GM20000 (cell line): ENCODE data around the gene MPPED2.

Source experiments
- DNase-seq: peaks from one replicate; pipeline ENCODE4 v3.0.0; 2012; ENCODE audit warnings: low spot score
- TF ChIP-seq, protein P1 (sequence below): IDR thresholded peaks from 2 replicates; pipeline ENCODE4 v1.5.1; 2012; ENCODE audit warnings: mild to moderate bottlenecking, control low read depth; ENCODE audit errors: extremely low read depth, missing control alignments

The MPPED2 gene

GRCh38 chr11:30368394-30368793 lies 217.8 kb downstream of the MPPED2 start:
- TF ChIP-seq, protein P1, sequence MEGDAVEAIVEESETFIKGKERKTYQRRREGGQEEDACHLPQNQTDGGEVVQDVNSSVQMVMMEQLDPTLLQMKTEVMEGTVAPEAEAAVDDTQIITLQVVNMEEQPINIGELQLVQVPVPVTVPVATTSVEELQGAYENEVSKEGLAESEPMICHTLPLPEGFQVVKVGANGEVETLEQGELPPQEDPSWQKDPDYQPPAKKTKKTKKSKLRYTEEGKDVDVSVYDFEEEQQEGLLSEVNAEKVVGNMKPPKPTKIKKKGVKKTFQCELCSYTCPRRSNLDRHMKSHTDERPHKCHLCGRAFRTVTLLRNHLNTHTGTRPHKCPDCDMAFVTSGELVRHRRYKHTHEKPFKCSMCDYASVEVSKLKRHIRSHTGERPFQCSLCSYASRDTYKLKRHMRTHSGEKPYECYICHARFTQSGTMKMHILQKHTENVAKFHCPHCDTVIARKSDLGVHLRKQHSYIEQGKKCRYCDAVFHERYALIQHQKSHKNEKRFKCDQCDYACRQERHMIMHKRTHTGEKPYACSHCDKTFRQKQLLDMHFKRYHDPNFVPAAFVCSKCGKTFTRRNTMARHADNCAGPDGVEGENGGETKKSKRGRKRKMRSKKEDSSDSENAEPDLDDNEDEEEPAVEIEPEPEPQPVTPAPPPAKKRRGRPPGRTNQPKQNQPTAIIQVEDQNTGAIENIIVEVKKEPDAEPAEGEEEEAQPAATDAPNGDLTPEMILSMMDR = no peak

DNA sequence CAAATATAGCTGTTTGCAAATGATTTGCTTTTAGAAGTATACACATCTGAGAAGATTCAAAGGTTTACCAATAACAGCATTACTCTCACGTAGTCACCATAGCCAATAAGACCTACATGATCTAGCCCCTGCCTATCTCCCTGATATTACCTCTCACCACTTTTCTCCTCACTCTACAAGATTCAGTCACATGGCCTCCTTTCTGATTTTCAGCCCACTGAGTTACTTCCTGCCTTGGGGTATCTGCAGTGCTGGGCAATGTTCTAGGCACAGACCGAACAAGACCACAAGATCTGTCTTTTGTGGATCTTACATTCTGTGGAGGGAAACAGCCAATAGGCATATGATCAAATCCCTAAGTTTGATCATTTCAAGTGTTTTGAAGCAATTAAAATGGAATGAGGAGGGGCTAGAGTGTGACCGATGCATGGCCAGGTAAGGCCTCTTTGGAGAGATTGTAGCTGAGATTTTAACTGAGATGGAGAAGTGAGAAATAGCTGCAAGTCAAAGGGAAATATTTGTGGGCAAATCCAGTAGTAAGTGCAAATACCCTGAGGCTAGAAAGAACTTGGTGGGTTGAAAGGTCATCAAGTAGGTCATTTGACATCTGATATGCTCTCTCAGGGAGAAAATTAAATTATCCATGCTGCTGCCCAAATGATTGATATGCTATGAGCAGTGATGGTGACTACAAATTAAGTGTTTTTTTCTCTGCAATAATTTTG lies 220.2 kb downstream of the MPPED2 start:
- no peak for DNase-seq
- TF ChIP-seq, protein P1 = no peak

More at GRCh38 chr11:30368394-30368793, 217.8 kb downstream of the MPPED2 start:
- DNase-seq = no peak

- TF ChIP-seq, protein P1 = no peak
Observed at GRCh38 chr11:30364837-30365482, 221.2 kb downstream of the MPPED2 start.

GRCh38 chr11:30364139-30364836 lies 221.9 kb downstream of the MPPED2 start:
- TF ChIP-seq, protein P1 = no peak
- DNase-seq = no peak

More at GRCh38 chr11:30364837-30365482, 221.2 kb downstream of the MPPED2 start:
- DNase-seq = no peak

- TF ChIP-seq, protein P1 = no peak
- DNase-seq = no peak
Observed at GRCh38 chr11:30360741-30361140, 225.4 kb downstream of the MPPED2 start.
